Upper lobe of right lung (tissue), 1 donor: ENCODE data around the gene MARCO. TPM values are rescaled to one million over a fixed set of nuclear protein-coding genes. Genes with fewer than 3 reads are reported as not detected.

Experiments
- ATAC-seq: fragments of 200-7000 bp; cut with Tn5 transposase; one replicate; pipeline ENCODE4 v1.9.1; 2020; ENCODE audit warnings: mild to moderate bottlenecking, moderate library complexity
- DNase-seq: peaks from one replicate; pipeline ENCODE4 v3.0.0-alpha.2; 2020
- H3K27ac ChIP-seq: fragments of 200-600 bp; one replicate; pipeline ENCODE4 v1.8.0; 2022
- H3K27me3 ChIP-seq: fragments of 200-600 bp; one replicate; pipeline ENCODE4 v1.8.0; 2022; ENCODE audit warnings: mild to moderate bottlenecking
- H3K36me3 ChIP-seq: fragments of 200-600 bp; one replicate; pipeline ENCODE4 v1.8.0; 2022
- H3K4me1 ChIP-seq: fragments of 200-600 bp; one replicate; pipeline ENCODE4 v1.8.0; 2022
- H3K4me3 ChIP-seq: fragments of 200-600 bp; one replicate; pipeline ENCODE4 v1.8.0; 2022; ENCODE audit warnings: mild to moderate bottlenecking
- H3K9me3 ChIP-seq: fragments of 200-600 bp; one replicate; pipeline ENCODE4 v1.8.0; 2022
- intact Hi-C: fragments of 100-400 bp; cut with DNase I; formaldehyde crosslinking; loops from one replicate; pipeline ENCODE4 v1.11.0; 2022
- total RNA-seq: library from RNA; stranded (reverse); fragmentation: NEBNext Ultra II Directional; extraction: Animal tissue kit (Norgen Biotek cat#: 25700); gene quantifications from one replicate; pipeline ENCODE4 v1.2.1, GENCODE V29; 2021
- TF ChIP-seq, protein P1 (sequence below): fragments of 200-600 bp; IDR thresholded peaks from one replicate; pipeline ENCODE4 v1.8.0; 2022; ENCODE audit warnings: antibody characterized with exemption
- donor health status: DM: no; HTN: yes; CAD: no; lungs with severe emphysema.

The MARCO gene
- total RNA-seq, 1 donor from 2014 or later: 165 TPM

- TF ChIP-seq, protein P1, sequence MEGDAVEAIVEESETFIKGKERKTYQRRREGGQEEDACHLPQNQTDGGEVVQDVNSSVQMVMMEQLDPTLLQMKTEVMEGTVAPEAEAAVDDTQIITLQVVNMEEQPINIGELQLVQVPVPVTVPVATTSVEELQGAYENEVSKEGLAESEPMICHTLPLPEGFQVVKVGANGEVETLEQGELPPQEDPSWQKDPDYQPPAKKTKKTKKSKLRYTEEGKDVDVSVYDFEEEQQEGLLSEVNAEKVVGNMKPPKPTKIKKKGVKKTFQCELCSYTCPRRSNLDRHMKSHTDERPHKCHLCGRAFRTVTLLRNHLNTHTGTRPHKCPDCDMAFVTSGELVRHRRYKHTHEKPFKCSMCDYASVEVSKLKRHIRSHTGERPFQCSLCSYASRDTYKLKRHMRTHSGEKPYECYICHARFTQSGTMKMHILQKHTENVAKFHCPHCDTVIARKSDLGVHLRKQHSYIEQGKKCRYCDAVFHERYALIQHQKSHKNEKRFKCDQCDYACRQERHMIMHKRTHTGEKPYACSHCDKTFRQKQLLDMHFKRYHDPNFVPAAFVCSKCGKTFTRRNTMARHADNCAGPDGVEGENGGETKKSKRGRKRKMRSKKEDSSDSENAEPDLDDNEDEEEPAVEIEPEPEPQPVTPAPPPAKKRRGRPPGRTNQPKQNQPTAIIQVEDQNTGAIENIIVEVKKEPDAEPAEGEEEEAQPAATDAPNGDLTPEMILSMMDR: no peak
- H3K9me3 ChIP-seq: no peaks in the 10 kb centered on the region
- peaks cover 5% of the 10 kb centered on the region for H3K4me1 ChIP-seq
- DNase-seq (no peak), ATAC-seq (no peak)
- intact Hi-C loops: no loop called here
- H3K27ac ChIP-seq: no peak overlapping the region
- no peaks in the 10 kb centered on the region for H3K36me3 ChIP-seq
- H3K4me3 ChIP-seq: no peak overlapping the region
- peaks cover 11% of the 10 kb centered on the region for H3K27me3 ChIP-seq
These were observed 19.7 kb upstream of the MARCO start for GRCh38 chr2:118922254-118922653.

DNA sequence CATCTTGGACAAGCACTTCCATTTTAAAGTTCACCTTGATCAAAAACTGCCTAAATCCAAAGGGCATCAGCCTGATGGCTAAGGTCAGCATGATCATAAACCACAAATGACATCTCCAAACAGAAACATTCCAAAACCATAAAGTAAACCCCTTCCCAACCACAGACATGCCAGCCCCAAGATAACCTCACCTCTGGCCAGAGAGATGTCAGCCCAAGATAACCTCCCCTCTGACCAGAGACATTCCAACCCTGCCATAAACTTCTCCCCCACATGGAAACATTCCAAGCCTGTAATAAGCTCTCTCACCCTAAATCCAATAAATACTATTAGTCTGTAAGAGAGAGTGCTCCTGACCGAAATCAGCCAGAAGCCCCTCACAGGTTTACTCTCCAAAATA, 18.6 kb upstream of the MARCO start:
- Histone ChIP-seq H3K36me3 (no peaks in the 10 kb centered on the region), H3K27me3 (peaks cover 9% of the 10 kb centered on the region), H3K27ac (no peak overlapping the region), H3K4me1 (peaks cover 5% of the 10 kb centered on the region), H3K9me3 (no peaks in the 10 kb centered on the region), H3K4me3 (no peak overlapping the region)
- intact Hi-C loops: no loop called here
- ATAC-seq: no peak
- TF ChIP-seq, protein P1: no peak
- no peak for DNase-seq

GRCh38 chr2:118925476-118925875, 16.5 kb upstream of the MARCO start:
- Histone ChIP-seq H3K9me3 (no peaks in the 10 kb centered on the region), H3K4me3 (no peak overlapping the region), H3K4me1 (peaks cover 5% of the 10 kb centered on the region), H3K27ac (no peak overlapping the region), H3K36me3 (no peaks in the 10 kb centered on the region), H3K27me3 (peaks cover 9% of the 10 kb centered on the region)
- DNase-seq (no peak), ATAC-seq (no peak)
- intact Hi-C loops: no loop called here
- TF ChIP-seq, protein P1: no peak

DNA sequence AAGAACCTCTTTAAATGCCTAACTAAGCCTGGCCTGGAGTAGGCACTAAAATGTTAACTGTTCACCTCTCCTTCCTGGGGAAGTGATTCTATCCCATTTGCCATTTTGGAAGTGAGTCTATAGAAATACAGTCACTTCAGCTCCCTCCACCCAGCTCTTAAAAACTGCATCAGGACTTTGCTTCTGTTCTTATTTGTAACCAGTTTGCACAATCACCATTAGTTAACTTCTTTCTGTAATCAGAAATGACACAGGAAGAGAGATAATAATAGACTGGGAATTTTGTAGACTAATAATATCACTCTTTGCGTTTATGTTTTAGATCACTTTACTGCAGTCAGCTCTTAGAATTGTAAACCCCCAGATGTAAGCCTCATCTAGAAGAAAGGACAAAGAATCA, 16.0 kb upstream of the MARCO start:
- H3K27ac ChIP-seq: no peak overlapping the region
- H3K9me3 ChIP-seq: no peaks in the 10 kb centered on the region
- no peaks in the 10 kb centered on the region for H3K36me3 ChIP-seq
- peaks cover 5% of the 10 kb centered on the region for H3K4me1 ChIP-seq
- no peak for DNase-seq
- no peak for ATAC-seq
- no peak overlapping the region for H3K4me3 ChIP-seq
- TF ChIP-seq, protein P1: no peak
- intact Hi-C loops: no loop called here
- H3K27me3 ChIP-seq: peaks cover 9% of the 10 kb centered on the region

DNA sequence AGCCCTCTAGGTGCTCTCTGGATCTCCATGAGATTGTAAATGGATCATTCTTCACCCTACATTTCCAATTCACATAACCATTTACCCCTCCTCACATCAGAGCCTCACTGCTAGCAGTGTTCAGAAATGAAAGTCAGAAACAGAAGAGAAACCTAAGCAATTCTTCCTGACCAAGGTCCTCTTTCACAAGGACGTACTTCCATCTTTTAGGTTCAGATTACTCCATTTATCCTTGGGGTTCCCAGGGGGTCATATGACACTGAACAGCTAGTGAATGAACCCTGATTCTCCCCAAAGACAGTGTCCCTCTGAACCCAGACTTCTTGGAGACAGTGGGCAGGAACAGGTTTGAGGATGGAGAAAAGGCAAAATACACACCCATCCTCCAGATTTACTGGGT, 12.9 kb upstream of the MARCO start:
- no peaks in the 10 kb centered on the region for H3K9me3 ChIP-seq
- TF ChIP-seq, protein P1: no peak
- H3K27ac ChIP-seq: no peak overlapping the region
- ATAC-seq (peak; percentile 49), DNase-seq (no peak)
- H3K36me3 ChIP-seq: no peaks in the 10 kb centered on the region
- peaks cover 5% of the 10 kb centered on the region for H3K27me3 ChIP-seq
- intact Hi-C loops: no loop called here
- no peak overlapping the region for H3K4me3 ChIP-seq
- peaks cover 5% of the 10 kb centered on the region for H3K4me1 ChIP-seq

DNA sequence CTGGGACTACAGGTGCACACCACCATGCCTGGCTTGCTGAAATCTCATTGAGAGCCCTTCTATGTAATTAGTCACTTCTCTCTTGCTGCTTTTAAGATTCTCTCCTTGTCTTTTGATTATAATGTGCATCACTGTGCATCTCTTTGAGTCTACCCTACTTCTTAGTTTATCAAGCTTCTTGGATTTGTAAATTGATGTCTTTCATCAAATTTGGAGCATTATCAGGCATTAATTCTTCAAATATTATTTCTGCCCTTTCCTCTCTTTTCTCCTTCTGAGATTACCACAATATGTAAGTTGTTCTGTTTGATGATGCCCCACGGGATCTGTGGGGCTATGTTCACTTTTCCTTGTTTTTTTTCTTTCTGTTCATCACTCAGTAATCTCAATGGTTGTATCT, 9.0 kb upstream of the MARCO start:
- H3K4me1 ChIP-seq: no peaks in the 10 kb centered on the region
- H3K27me3 ChIP-seq: no peaks in the 10 kb centered on the region
- H3K27ac ChIP-seq: no peak overlapping the region
- DNase-seq: no peak
- TF ChIP-seq, protein P1: no peak
- no peak for ATAC-seq
- H3K36me3 ChIP-seq: no peaks in the 10 kb centered on the region
- no peaks in the 10 kb centered on the region for H3K9me3 ChIP-seq
- intact Hi-C loops: no loop called here
- H3K4me3 ChIP-seq: no peak overlapping the region
